Stimulated activated CD8-positive, alpha-beta memory T cell treated with anti-CD3 and anti-CD28 coated beads, Interleukin-2, amount 100 ng/mL, for 48 hours (primary cell): Measurements from ENCODE around the gene HS6ST3.
"Not testable (repeated sequence)": the region's sequence is repeated elsewhere in the genome, so short reads cannot be mapped to it uniquely, and the experiment has no call there.

Experiments used
- DNase-seq, 2 donors: peaks; one replicate each; pipeline ENCODE4 v3.0.0-alpha.2; 2020; ENCODE audit warnings: low read depth in 2 of 2

Gene HS6ST3

DNA sequence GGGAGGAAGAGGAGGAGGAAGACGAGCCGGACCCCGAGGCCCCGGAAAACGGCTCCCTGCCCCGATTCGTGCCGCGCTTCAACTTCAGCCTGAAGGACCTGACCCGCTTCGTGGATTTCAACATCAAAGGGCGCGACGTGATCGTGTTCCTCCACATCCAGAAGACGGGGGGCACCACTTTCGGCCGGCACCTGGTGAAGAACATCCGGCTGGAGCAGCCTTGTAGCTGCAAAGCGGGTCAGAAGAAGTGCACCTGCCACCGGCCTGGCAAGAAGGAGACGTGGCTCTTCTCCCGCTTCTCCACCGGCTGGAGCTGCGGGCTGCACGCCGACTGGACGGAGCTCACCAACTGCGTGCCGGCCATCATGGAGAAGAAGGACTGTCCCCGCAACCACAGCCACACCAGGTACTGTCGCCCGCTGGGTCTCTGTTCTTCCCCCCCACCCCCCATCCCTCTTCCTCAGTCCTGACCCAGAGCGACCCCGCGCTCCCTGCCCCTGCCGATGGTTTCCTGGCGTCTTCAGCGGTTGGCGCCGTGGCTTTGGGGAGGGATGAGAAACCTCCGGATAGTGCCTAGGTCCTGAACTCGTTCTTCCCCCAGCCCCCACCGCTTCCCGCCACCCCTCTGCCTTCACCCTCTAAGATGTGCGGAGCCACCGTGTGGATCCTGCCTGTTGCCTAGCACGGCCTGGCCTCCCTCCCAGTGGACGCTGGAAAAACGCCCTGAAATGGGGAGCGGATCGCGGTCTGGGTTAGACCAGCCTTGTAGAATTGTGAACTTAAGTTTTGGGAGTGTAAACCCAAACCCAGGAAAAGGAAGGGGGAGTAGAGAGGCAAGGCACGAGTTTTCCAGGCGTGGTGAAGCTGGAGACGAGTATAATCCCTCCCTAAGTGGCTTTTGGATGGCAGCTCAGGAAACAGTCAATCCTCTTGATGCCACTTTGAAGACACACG is 1.5 kb downstream of the HS6ST3 start:
- no peak for DNase-seq

DNA sequence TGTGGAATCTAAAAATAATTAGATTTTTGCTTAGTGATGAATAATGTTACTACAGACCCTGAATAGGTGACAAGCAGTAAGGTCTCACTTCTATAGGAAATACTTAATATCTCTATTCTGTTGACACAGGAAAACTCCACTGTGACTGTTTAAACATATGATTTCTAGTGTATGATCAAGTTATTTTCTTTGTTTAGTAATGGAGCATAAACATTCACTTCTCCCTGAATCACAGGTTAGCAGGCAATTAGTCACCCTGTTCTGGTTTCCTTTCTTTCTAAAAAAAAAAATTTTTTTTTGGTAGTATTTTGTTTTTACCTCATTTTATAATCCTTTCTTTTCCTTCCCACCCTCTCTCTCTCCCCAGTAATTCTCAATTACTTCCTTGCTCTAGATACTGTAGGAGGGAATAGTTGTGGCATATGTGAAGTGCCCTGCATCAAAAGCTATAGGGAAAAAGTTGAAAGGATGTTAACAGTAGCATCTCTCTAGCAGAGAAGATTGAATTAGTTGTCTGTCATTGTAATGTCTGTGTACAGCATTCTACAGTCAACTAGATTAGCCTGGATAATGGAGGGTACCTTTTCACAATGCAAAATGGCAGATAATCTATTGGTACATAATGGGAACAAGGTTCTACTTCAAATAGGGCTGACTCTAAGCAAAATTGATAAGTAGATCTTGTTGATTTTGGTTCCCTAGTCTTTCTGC is 3.5 kb downstream of the HS6ST3 start:
- no peak for DNase-seq

GRCh38 chr13:96100457-96101220 is 10.7 kb downstream of the HS6ST3 start:
- no peak for DNase-seq

DNA sequence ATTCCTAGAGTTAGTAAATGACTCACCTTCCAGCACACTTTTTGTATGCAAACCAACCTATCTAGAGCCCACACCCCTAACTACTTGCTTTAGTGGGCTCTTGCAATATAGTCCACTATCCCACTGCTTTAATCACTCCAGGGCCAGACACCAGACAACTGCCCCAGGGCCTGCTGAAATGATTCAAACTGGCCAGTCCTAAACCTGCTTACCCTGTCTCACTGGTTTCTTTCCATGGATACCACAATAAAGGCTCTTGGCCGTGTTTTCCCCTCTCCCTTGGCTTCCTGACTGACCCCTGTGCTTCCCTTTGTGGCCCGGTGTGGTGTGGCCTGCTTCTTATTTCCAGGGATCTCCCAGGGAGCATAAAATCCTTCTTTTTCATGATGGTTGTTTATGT is 14.6 kb downstream of the HS6ST3 start:
- DNase-seq: no peak

DNA sequence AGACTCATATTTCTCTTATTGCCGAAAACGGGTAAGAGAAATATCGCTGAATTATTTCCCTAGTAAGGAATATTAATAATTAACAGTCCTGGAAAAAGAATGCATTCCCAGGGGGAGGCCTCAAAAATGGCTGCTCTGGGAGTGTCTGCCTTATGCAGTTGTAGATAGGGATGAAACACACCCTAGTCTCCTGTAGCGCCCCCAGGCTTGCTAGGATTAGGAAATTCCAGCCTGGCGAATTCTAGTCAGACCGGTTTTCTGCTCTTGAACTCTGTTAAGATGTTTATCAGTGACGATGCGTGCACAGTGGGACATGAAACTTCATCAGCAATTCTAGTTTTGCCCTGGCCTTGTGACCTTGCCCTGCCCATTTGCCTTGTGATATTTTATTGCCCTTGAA is 18.2 kb downstream of the HS6ST3 start:
- not testable (repeated sequence) for DNase-seq

GRCh38 chr13:96109125-96109524 is 19.2 kb downstream of the HS6ST3 start:
- no peak for DNase-seq

DNA sequence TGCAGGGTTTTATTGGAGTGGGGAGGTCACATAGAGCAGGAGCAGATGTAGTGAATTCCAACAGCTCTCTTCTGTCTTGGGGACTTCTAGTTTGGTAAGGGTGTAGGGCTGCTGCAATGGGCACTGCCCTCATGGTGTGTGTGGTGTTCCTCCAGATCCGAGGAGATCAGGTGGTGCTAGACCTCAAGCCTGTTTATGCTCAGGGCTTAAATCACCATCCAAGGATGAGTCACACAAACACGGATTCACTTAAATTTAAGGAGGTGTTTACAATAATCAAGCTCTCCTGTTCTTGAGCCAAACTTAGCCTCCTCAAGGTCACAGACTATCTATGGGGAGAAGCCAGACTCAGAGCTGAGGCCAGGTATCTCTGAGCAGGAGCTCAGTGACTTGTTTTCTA is 23.0 kb downstream of the HS6ST3 start:
- DNase-seq: no peak

DNA sequence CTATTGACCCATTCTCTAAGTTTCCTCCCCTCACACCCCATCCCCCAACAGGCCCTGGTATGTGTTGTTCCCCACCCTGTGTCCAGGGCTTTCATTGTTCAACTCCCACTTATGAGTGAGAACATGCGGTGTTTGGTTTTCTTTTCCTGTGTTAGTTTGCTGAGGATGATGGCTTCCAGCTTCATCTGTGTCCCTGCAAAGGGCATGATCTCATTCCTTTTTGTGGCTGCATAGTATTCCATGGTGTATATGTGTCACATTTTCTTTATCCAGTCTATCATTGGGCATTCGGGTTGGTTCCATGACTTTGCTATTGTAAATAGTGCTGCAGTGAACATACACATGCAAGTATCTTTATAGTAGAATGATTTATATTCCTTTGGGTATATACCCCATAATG is 25.5 kb downstream of the HS6ST3 start:
- DNase-seq: not testable (repeated sequence)

DNA sequence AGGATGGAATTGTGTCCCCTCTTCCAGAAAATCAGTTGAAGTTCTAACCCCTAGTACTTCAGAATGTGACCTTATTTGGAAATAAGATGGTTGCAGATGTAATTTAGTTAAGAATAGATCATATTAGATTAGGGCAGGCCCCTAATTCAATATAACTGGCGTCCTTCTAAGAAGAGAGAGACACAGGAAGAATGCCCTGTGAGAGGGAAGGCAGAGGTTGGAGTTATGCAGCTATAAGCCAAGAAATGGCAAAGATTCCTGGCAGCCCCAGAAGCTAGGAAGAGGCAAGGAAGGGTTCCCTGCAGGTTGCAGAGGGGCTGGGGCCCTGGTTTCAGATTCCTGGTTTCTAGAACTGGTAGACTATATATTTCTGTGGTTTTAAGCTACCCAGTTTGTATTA is 30.0 kb downstream of the HS6ST3 start:
- no peak for DNase-seq

DNA sequence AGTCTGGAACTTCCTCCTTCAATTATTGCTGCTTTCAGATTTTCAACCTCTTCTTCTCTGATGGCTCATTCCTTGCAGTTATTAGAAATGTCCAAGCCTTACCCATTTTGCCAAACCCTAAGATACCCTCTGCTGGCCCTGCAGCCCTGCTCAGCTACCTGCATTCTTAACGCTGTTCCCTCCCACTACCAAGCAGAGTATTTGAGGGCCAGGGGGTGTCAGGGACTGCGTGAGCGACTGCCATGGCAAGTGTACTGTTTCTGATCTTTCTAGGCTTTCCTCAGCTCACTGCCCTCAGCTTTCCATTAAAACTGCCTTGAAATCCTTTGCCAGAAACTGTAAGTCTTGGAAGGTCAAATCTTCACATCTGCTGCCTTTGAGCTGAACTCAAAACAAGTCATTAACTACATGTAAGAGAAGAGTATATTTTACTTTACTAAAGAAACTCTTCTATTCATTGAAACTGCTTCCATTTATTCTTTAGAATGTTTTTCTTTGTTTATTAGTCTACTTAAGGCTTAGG is 41.0 kb downstream of the HS6ST3 start:
- no peak for DNase-seq

- DNase-seq: no peak
Observed at GRCh38 chr13:96141032-96141431, 51.1 kb downstream of the HS6ST3 start.

DNA sequence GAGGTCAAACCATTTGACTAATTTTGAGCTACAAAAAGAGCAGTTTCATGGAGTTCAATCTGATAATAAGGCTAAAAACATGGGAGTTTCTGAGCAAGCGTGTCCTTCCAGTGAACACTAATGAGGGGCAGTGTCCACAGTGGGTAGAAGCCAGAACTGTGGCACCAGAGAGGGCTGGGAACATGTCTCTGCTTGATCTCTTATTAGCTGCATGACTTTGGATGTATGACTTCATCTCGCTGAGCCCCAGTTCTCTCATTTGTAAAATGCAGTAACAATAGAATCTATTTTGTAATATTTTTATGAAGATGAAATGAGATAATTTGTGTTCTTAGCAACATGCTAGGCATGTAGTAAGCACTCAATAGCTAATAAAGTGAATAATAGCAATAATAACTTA is 69.8 kb downstream of the HS6ST3 start:
- no peak for DNase-seq

DNA sequence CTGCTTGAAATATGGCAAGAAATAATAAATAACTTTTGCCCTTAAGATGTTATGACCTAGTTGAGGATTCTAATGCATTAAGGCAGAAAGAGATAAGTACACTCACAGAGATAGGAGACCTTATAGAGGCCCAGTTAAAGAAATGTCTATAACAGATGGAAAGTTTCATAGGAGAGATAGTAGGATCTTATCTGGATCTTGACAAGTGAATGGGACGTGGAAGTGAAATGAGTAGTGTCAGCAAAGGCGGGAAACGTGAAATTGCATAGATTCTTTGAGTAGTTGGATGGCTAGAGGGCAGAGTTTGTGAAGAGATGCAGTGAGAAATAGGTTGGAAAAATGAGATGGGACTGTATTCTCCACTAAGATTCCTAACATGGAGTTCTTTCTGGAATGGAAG is 71.2 kb downstream of the HS6ST3 start:
- no peak for DNase-seq

GRCh38 chr13:96165840-96166239 is 75.9 kb downstream of the HS6ST3 start:
- DNase-seq: no peak

- no peak for DNase-seq
Observed at GRCh38 chr13:96172066-96172465, 82.2 kb downstream of the HS6ST3 start.

DNA sequence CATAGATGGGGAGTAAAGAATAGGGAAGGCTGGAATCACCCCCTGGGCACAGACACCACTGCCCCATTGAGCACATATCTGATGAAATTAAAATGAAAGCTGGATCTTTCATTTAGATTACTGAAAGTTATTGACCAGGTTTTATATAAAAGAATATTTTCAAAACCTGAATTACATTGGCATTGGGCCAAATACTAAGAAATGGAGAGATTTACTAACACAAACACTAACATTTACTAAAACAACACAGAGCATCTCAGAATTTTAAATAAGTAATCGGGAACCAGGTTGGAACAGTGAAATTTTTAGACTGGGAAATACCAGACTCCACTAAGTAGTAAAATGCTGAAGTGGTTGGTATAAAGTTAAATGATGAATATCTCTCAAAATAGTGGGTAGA is 88.9 kb downstream of the HS6ST3 start:
- DNase-seq: no peak

GRCh38 chr13:96179309-96179708 is 89.4 kb downstream of the HS6ST3 start:
- DNase-seq: no peak

DNA sequence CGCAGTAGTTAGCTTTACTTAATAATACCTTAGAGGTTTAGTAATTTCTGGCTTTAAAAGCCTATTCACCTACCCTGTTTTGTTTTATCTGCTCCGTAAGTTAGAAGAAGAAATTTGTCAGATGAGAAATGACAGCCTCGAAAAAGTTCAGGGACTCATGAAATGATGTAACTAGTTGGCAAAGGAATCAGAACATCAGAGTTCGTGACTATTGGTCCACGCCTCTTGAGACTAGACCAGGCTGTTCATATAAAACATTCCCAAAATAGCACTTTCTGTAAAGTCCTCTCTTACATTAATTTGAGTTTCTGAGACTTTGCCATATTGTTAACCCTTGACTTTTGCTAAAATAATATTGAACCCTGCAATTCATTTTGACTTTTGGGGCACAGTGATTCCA is 92.0 kb downstream of the HS6ST3 start:
- DNase-seq: no peak

- no peak for DNase-seq
Observed at GRCh38 chr13:96185818-96186217, 95.9 kb downstream of the HS6ST3 start.

DNA sequence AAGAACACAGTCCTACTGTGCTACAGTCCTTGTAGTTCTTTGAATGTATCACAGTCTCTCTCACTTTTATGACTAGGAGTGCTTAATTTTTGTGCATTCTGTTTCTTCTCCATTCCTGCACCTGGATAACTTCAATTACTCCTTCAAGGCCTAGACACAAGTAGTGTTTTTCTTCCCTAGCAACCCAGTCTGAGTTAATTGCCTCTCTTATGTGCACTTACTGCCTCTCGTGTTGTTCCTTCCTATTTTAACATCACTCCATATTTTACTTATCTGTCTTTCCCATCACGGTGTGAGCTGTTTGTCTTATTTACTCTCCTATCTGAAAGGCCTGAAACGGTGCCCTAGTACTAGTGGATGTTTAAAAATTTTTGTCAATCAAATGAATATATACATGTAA is 101.5 kb downstream of the HS6ST3 start:
- no peak for DNase-seq

DNA sequence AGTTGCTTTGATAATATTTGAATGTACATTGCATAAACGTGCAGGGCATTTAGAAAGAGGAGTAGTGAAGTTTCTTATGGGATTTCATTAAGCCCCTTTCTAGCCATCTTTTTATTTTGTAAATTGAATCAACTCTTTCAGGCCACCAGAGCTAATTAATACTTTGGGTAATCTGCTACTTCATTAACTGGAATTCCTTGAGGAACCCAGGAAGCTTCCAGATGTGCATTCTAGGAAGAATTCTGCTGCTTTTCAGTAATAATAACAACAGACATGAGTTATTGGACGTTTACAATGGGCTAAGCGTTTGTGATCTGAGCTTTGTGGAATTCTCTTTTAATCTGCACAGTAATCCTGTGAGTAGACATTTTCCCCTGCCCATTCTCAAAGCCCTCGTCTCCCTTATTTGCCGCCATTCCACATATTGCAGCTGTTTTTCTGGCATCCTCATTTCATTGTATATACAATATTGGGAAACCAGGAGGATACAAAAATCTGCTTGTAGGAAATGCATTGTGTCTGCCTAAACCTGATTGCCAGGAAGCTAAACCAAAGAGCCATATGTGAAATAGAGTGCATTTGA is 103.9 kb downstream of the HS6ST3 start:
- no peak for DNase-seq

- no peak for DNase-seq
Observed at GRCh38 chr13:96198038-96198437, 108.1 kb downstream of the HS6ST3 start.
